K562 (cell line): ENCODE results near the gene BUB3. TPM values are rescaled to one million over a fixed set of nuclear protein-coding genes. Genes with fewer than 3 reads are reported as not detected.
A peak's percentile ranks its signal among the peaks of the same experiment; 100 is the strongest.

ENCODE experiments used
- ATAC-seq: fragments of 200-7000 bp; cut with Tn5 transposase; 3 replicates; pipeline ENCODE4 v1.9.1; 2020; ENCODE audit warnings: moderate library complexity
- BruUV-seq: library from RNA; stranded (reverse); fragments of 400-500 nt; replicated peaks from 2 replicates; lab custom pipeline; 2021; lab: Mats Ljungman, UMichigan
- CTCF ChIA-PET: fragments of 300-600 bp; formaldehyde crosslinking; extraction: SDS; loops from one replicate; lab custom pipeline; 2021; ENCODE audit warnings: low intra/inter-chr PET ratio; lab: Yijun Ruan, JAX
- POLR2A ChIA-PET: fragments of 300-600, 350-650 bp; sonication (Branson Sonifier 250); formaldehyde crosslinking; extraction: SDS; loops from one replicate; lab custom pipeline; 2021; ENCODE audit warnings: antibody characterized with exemption, inconsistent platforms; lab: Yijun Ruan, JAX
- DNase-seq, 4 experiments: peaks; one replicate each; pipeline versions ENCODE4 v3.0.0 to v3.0.0-alpha.2; 2011 to 2018; ENCODE audit warnings: low spot score in 3 of 4, mixed read lengths in 3 of 4; ENCODE audit errors: extremely low read depth in 1 of 4
- FAIRE-seq: peaks from 2 replicates; lab custom pipeline; 2011; peaks lifted over from hg19 to GRCh38; lab: Jason Lieb, UNC
- H2AFZ ChIP-seq: 2 replicates; pipeline ENCODE4 v1.6.0; 2011; ENCODE audit warnings: low read depth, low read length, control low read depth, inconsistent platforms
- H3K27ac ChIP-seq: fragments of 200-600 bp; 3 replicates; pipeline ENCODE4 v1.8.0; 2011; ENCODE audit warnings: low read depth, mild to moderate bottlenecking, control low read depth, inconsistent platforms, low read length, moderate library complexity, mixed read lengths; ENCODE audit errors: extremely low read depth
- H3K27me3 ChIP-seq, 2 experiments: fragments of 300-600 bp in 1 of 2; 2 replicates in 1 of 2; 3 replicates in 1 of 2; pipeline versions ENCODE4 v1.6.0 to v1.8.0; 2011; ENCODE audit warnings: inconsistent platforms in 2 of 2, low read length in 2 of 2, mild to moderate bottlenecking in 1 of 2, mixed read lengths in 1 of 2, moderate library complexity in 1 of 2; ENCODE audit not compliant: control insufficient read depth in 2 of 2, insufficient read depth in 2 of 2
- H3K36me3 ChIP-seq: fragments of 300-600 bp; 3 replicates; pipeline ENCODE4 v1.8.0; 2011; ENCODE audit warnings: mild to moderate bottlenecking, low read length, inconsistent platforms; ENCODE audit not compliant: control insufficient read depth, insufficient read depth
- H3K4me1 ChIP-seq, 2 experiments: fragments of 200-600 bp in 1 of 2; replicated peaks in 1 of 2; 2 replicates in 1 of 2; 3 replicates in 1 of 2; pipeline versions ENCODE4 v1.5.1 to v1.8.0; 2011; ENCODE audit warnings: inconsistent platforms in 2 of 2, low read length in 2 of 2, mild to moderate bottlenecking in 1 of 2, mixed read lengths in 1 of 2, moderate library complexity in 1 of 2; ENCODE audit not compliant: control insufficient read depth in 2 of 2, insufficient read depth in 2 of 2
- H3K4me2 ChIP-seq: 2 replicates; pipeline ENCODE4 v1.6.1; 2011; ENCODE audit warnings: low read length, control low read depth, inconsistent platforms, mixed read lengths; ENCODE audit not compliant: insufficient read depth
- H3K4me3 ChIP-seq: fragments of 200-600 bp; sonication (generic), shearing (Covaris generic); 2 replicates; pipeline ENCODE4 v1.5.1; 2016; ENCODE audit warnings: control low read depth, inconsistent platforms
- H3K79me2 ChIP-seq: fragments of 200-600 bp; 3 replicates; pipeline ENCODE4 v1.8.0; 2011; ENCODE audit warnings: low read length, inconsistent platforms; ENCODE audit not compliant: control insufficient read depth, insufficient read depth
- H3K9ac ChIP-seq, 2 experiments: 2 replicates each; pipeline versions ENCODE4 v1.6.0 to v1.6.1; 2011; ENCODE audit warnings: low read depth in 2 of 2, low read length in 2 of 2, control low read depth in 1 of 2, inconsistent platforms in 1 of 2, mild to moderate bottlenecking in 1 of 2, mixed read lengths in 1 of 2; ENCODE audit not compliant: insufficient read depth in 1 of 2
- H3K9me1 ChIP-seq: one replicate; pipeline ENCODE4 v1.6.0; 2011; ENCODE audit warnings: inconsistent platforms, mild to moderate bottlenecking, low read length, moderate library complexity; ENCODE audit not compliant: control insufficient read depth, insufficient read depth
- H3K9me3 ChIP-seq: replicated peaks from 2 replicates; pipeline ENCODE4 v1.5.1; 2011; ENCODE audit warnings: low read depth, low read length, inconsistent platforms; ENCODE audit not compliant: control insufficient read depth, insufficient read depth
- H4K20me1 ChIP-seq: replicated peaks from 2 replicates; pipeline ENCODE4 v1.6.1; 2011; ENCODE audit warnings: low read length, inconsistent platforms, mixed read lengths; ENCODE audit not compliant: control insufficient read depth, insufficient read depth
- BRD4 ChIP-seq: fragments of 200-600 bp; sonication (generic); IDR thresholded peaks from 2 replicates; pipeline ENCODE4 v1.6.1; 2017; ENCODE audit warnings: inconsistent platforms
- CCNT2 ChIP-seq: IDR thresholded peaks from 2 replicates; pipeline ENCODE4 v1.6.1; 2011; ENCODE audit warnings: borderline replicate concordance, low read depth, mild to moderate bottlenecking, moderate library complexity, mixed read lengths, low read length; ENCODE audit not compliant: insufficient read length; ENCODE audit errors: extremely low read depth
- OTX1 ChIP-seq: fragments of 450-650 bp; formaldehyde crosslinking; IDR thresholded peaks from 2 replicates; pipeline ENCODE4 v1.4.0; 2022; ENCODE audit warnings: mild to moderate bottlenecking
- POLR2G ChIP-seq: fragments of 200-400 bp; formaldehyde crosslinking; IDR thresholded peaks from 2 replicates; pipeline ENCODE4 v1.6.1; 2017; ENCODE audit warnings: low read depth, mild to moderate bottlenecking, antibody characterized with exemption, low read length, moderate library complexity
- RBFOX2 ChIP-seq: fragments of 200-400 bp; formaldehyde crosslinking; IDR thresholded peaks from 2 replicates; pipeline ENCODE4 v1.6.1; 2017; ENCODE audit warnings: low read depth, mild to moderate bottlenecking, low read length, moderate library complexity
- RBM22 ChIP-seq: fragments of 200-400 bp; formaldehyde crosslinking; IDR thresholded peaks from 2 replicates; pipeline ENCODE4 v1.6.1; 2018; ENCODE audit warnings: low read length, low read depth; ENCODE audit not compliant: poor library complexity, severe bottlenecking
- SNRNP70 ChIP-seq: fragments of 200-400 bp; formaldehyde crosslinking; optimal IDR thresholded peaks from 2 replicates; pipeline ENCODE3; 2017; ENCODE audit warnings: low read depth, low read length
- ZBTB33 ChIP-seq: sonication (generic); formaldehyde crosslinking; IDR thresholded peaks from 2 replicates; pipeline ENCODE4 v1.8.1; 2023; ENCODE audit warnings: mild to moderate bottlenecking, missing genetic modification reagents
- ZNF592 ChIP-seq: fragments of 450-650 bp; IDR thresholded peaks from 2 replicates; pipeline ENCODE4 v1.6.1; 2017; ENCODE audit warnings: antibody characterized with exemption, mild to moderate bottlenecking
- WGBS: fragments of 100-300 bp; shearing (Covaris generic); methylation state at CpG from one replicate; pipeline ENCODE4 v1.1.6; 2016; ENCODE audit warnings: low coverage, mixed read lengths; ENCODE audit not compliant: insufficient coverage; ENCODE audit errors: missing lambda C conversion rate; 5-methylcytosine and 5-hydroxymethylcytosine counted together
- in situ Hi-C: fragments of 300-500 bp; cut with MboI; formaldehyde crosslinking; loops from 4 replicates; pipeline ENCODE4 v1.15.0; 2018; ENCODE audit warnings: inconsistent platforms, mixed read lengths
- intact Hi-C: fragments of 100-400 bp; cut with micrococcal nuclease; formaldehyde crosslinking; loops from 2 replicates; pipeline ENCODE4 v1.14.2; 2022
- polyA plus RNA-seq, 8 experiments: library from polyadenylated mRNA; depleted of rRNA in 4 of 8; stranded (reverse) in 5 of 8; unstranded in 3 of 8; fragments of >200 nt; fragmentation: Nextera tagmentation in 2 of 8; fragmentation: Illumina TruSeq in 1 of 8; extraction: Ambion mirVana in 2 of 8; extraction: Trizol in 1 of 8; gene quantifications; 2 replicates each; pipeline versions ENCODE4 v1.2.1 to v1.2.3, GENCODE V29; 2011 to 2014; ENCODE audit warnings: inconsistent platforms in 1 of 8, missing spikeins in 1 of 8
- total RNA-seq, 7 experiments: library from RNA; depleted of rRNA in 6 of 7; stranded (reverse); fragments of >200 nt in 6 of 7; fragmentation: Illumina TruSeq in 2 of 7; extraction: Trizol in 2 of 7; gene quantifications; 2 replicates each; pipeline versions ENCODE4 v1.2.1 to v1.2.3, GENCODE V29; 2011 to 2021; ENCODE audit warnings: low replicate concordance in 1 of 7

Gene BUB3
- total and polyA plus RNA-seq, 9 of the 15 experiments (the other 6 are each of a cell fraction or from before 2014, with no cell fraction given) = 167 to 761 (median 225) TPM

DNA sequence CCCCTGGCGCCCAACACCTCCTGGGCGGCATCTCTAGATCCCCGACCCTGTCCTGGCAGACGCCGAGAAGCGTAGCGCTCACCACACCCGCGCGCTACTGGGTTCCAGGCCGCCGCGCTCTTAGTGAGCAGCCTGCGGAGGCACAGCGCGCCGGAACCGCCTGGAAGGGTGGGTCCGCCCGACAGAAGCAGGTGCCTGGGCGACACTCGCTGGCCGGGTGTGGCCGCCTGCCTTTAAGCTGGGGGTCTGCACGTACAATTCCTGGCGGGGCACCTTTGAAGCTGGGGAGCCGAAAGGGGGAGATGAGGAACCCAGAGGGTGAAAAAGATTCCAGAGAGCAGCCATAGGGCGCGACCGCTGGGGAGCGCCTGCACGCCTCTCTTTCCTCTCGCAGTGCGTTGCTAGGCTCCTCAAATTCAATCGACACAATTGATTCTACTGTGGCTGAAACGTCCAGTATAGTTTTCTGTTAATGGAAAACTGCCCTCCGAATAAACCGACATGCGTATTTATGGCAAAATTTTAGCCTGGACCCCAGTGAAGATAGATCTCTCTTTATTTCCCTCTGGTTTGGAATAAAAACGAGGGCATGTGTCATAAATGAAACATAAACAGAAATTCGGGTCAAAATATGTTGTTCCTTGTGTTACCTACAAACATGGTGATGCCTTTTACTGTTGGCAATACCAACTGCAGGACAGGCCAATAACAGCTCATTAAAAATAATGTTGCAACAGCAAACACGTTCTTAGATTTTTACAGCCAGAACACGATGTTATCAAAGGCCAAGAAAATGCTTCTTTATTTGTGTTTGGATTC is 13.8 kb upstream of the BUB3 start:
- POLR2A ChIA-PET = interaction anchor here (0.7 to 4.9 kb wide), 3 partner anchors 8 to 404 kb away, joined by 3 to 34 read pairs (median 6); partner anchors contain the start of genes BUB3 and HMX2
- Histone ChIP-seq H3K9me1 (no peaks in the 10 kb centered on the region), H3K4me1 (peaks cover 14 to 26% of the 10 kb centered on the region in 2 experiments), H3K27me3 (no peaks in the 10 kb centered on the region), H3K4me3 (peak overlapping the region; percentile 73; the same call in 1 of the 2 replicates), H3K9ac (peak overlapping the region in 1 of 2 experiments; percentile 82; a peak in 2 of 4 replicates), H3K4me2 (peak overlapping the region; percentile 74), H2AFZ (no peak overlapping the region), H4K20me1 (peaks cover 7% of the 10 kb centered on the region; the same call in 1 of the 2 replicates), H3K79me2 (peaks cover 54% of the 10 kb centered on the region), H3K27ac (peak overlapping the region; percentile 99; the same call in 1 of the 3 replicates), H3K9me3 (no peaks in the 10 kb centered on the region), H3K36me3 (peaks cover 46% of the 10 kb centered on the region)
- CTCF ChIA-PET = no interaction called here
- BruUV-seq = no TSS peak
- WGBS = 95% methylated on average over 15 of the region's 43 CpGs
- FAIRE-seq = no peak
- no peak for DNase-seq
- in situ Hi-C loops (no loop called here), intact Hi-C loops (no loop called here)
- TF ChIP-seq RBM22 = peak; percentile 70
- TF ChIP-seq BRD4 = no peak
- TF ChIP-seq SNRNP70 = no peak
- peak; percentile 67 for TF ChIP-seq POLR2G
- TF ChIP-seq RBFOX2 = peak; percentile 84
- TF ChIP-seq CCNT2 = peak; percentile 27
- no peak for TF ChIP-seq ZNF592
- TF ChIP-seq ZBTB33 (CRISPR knock-in tag) = peak; percentile 83
- no peak for TF ChIP-seq OTX1 (CRISPR knock-in tag)
- ATAC-seq = no peak
